ENCODE measurements around the gene GSTA2. TPM values are rescaled to one million over a fixed set of nuclear protein-coding genes. Genes with fewer than 3 reads are reported as not detected.
"Not testable (repeated sequence)": the region's sequence is repeated elsewhere in the genome, so short reads cannot be mapped to it uniquely, and the experiment has no call there.

Gene GSTA2
- polyA plus RNA-seq, 1 donor: not detected

GRCh38 chr6:52760105-52760765, 3.0 kb downstream of the GSTA2 start:
- no peak for DNase-seq (ENCODE audit: low read depth)

- no peak for DNase-seq (ENCODE audit: low read depth)
Measured at GRCh38 chr6:52759085-52759484, 4.2 kb downstream of the GSTA2 start.

GRCh38 chr6:52757651-52758338, 5.5 kb downstream of the GSTA2 start:
- DNase-seq (ENCODE audit: low read depth): not testable (repeated sequence)

GRCh38 chr6:52754443-52754842, 8.8 kb downstream of the GSTA2 start:
- DNase-seq (ENCODE audit: low read depth): no peak

- DNase-seq (ENCODE audit: low read depth): not testable (repeated sequence)
Measured at GRCh38 chr6:52753137-52753536, 10.1 kb downstream of the GSTA2 start.

- no peak for DNase-seq (ENCODE audit: low read depth)
Measured at GRCh38 chr6:52752310-52752709, 11.0 kb downstream of the GSTA2 start.

GRCh38 chr6:52749556-52750152, 13.6 kb downstream of the GSTA2 start:
- no peak for DNase-seq (ENCODE audit: low read depth)

GRCh38 chr6:52747301-52747700, 16.0 kb downstream of the GSTA2 start:
- not testable (repeated sequence) for DNase-seq (ENCODE audit: low read depth)

- no peak for DNase-seq (ENCODE audit: low read depth)
Measured at GRCh38 chr6:52746213-52746612, 17.1 kb downstream of the GSTA2 start.

GRCh38 chr6:52745764-52746201, 17.5 kb downstream of the GSTA2 start:
- DNase-seq (ENCODE audit: low read depth): no peak

GRCh38 chr6:52741872-52742271, 21.4 kb downstream of the GSTA2 start:
- no peak for DNase-seq (ENCODE audit: low read depth)

GRCh38 chr6:52739627-52740026, 23.6 kb downstream of the GSTA2 start:
- DNase-seq (ENCODE audit: low read depth): no peak

- no peak for DNase-seq (ENCODE audit: low read depth)
Measured at GRCh38 chr6:52739134-52739533, 24.1 kb downstream of the GSTA2 start.

- DNase-seq (ENCODE audit: low read depth): no peak
Measured at GRCh38 chr6:52736145-52736544, 27.1 kb downstream of the GSTA2 start.

GRCh38 chr6:52735071-52735470, 28.2 kb downstream of the GSTA2 start:
- DNase-seq (ENCODE audit: low read depth): no peak

- no peak for DNase-seq (ENCODE audit: low read depth)
Measured at GRCh38 chr6:52734072-52734471, 29.2 kb downstream of the GSTA2 start.

GRCh38 chr6:52733172-52733571, 30.1 kb downstream of the GSTA2 start:
- no peak for DNase-seq (ENCODE audit: low read depth)

- DNase-seq (ENCODE audit: low read depth): no peak
Measured at GRCh38 chr6:52731719-52732118, 31.6 kb downstream of the GSTA2 start.

- DNase-seq (ENCODE audit: low read depth): no peak
Measured at GRCh38 chr6:52729576-52729975, 33.7 kb downstream of the GSTA2 start.

GRCh38 chr6:52728394-52728793, 34.9 kb downstream of the GSTA2 start:
- DNase-seq (ENCODE audit: low read depth): no peak

GRCh38 chr6:52727908-52728307, 35.4 kb downstream of the GSTA2 start:
- DNase-seq (ENCODE audit: low read depth): no peak

GRCh38 chr6:52726741-52727535, 36.3 kb downstream of the GSTA2 start:
- no peak for DNase-seq (ENCODE audit: low read depth)
